CD4-positive, alpha-beta T cell treated with Interleukin-15 for 4 hours (primary cell): ENCODE results near the gene IFNA5.

Experiments
- DNase-seq: peaks from one replicate; pipeline ENCODE4 v3.0.0-alpha.2; 2020; ENCODE audit warnings: low spot score

Gene IFNA5

DNA sequence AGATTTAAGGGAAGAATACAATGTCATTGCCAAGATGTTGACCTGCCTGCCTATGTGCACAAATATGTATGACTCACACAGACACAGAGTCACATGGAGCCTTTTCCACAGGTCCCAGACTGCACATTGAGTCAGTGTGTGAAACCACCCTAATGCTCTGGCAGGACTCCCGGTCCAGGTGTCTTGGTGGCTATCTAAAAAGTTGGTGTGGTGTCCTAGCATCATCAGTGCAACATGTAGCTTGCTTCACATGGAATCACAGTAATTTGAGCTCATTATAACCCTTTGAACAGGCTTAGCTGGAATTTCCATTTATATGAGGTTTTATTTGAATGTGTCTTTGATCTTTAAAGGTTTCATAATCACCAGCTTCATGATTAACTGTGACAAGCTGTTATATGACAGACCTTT is 10.7 kb downstream of the IFNA5 start:
- no peak for DNase-seq

DNA sequence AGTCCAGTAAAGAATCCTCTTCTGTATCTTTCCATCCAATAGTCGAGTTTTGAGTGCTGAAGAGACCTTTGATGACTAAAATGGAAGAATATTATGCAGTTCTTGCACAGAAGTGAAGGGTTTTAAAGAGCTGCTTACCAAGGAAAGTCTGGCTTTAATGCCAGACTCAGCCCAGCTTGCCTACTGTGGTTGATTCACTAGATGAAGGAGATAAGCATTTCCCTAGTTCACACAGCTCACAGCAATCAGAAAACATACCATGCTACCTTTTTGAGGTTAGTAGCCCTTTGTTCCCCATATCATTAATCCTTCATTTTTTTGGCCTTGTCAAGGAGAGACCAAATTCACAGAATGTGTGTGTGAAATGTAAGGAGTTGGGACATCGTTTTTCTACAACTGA is 15.3 kb downstream of the IFNA5 start:
- DNase-seq: no peak

DNA sequence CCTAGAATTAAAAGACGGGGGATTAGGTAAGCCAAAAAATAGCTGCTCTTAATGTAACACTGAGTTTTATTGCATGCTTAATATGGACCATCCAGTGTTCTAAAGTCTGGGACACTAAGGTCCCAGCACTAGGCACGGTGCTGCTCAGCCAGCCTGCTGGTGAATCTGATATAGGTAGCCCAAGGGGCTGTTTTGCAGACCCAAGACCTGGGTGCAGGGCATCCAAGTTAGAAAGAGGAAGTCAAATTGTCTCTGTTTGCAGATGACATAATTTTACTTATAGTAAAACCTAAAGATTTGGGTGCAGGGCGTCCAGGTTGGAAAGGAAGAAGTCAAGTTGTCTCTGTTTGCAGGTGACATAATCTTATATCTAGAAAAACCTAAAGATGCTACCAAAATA is 17.8 kb downstream of the IFNA5 start:
- no peak for DNase-seq

GRCh38 chr9:21286659-21287058 is 18.5 kb downstream of the IFNA5 start:
- no peak for DNase-seq

DNA sequence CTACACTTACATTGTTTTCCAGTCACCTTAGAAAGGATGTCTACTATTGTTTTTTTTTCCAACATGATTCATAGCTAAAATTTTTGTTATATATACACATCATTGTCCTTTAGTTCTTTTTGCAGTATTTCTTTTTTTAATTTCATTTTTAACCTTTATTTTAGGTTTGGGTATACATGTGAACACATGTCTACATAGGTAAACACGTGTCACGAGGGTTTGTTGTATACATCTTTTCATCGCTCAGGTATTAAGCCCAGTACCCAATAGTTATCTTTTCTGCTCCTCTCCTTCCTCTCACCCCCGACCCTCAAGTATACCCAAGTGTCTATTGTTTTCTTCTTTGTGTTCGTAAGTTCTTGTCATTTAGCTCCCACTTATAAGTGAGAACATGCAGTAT is 19.0 kb downstream of the IFNA5 start:
- DNase-seq: no peak

DNA sequence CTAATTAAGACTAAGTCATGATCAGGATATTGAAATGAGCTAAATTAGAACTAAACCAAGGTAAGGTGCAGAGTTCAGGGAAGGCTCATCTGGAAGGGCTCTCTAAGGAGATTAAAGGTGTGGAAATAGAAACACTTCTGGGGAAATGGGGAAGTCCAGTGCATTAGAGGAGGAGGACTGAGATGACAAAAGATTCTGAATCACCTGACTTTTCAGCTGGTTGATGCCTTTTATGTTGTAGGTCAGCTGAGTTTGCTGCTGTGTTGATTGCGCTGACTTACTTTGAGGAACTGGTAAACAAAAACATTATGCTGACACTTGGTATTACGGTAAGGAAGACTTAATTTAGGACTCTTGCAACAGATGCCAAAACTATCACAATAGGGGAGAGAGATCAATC is 23.8 kb downstream of the IFNA5 start:
- no peak for DNase-seq

DNA sequence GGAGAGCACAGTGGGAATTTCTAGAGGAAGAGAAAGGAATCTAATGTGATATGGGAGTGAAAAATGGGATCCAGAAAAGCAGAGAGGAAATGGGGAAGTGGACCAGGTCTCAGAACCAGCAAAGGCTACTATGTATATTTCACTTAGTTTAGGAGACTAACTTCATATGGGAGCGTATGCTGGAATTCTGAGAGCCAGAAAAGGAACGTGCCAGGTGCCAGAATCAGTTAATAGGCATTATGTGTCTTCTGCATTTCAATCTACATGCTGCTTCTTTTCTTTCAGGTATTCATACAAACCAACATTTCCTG is 36.8 kb downstream of the IFNA5 start:
- DNase-seq: no peak

GRCh38 chr9:21267485-21268346 is 37.4 kb downstream of the IFNA5 start:
- no peak for DNase-seq

DNA sequence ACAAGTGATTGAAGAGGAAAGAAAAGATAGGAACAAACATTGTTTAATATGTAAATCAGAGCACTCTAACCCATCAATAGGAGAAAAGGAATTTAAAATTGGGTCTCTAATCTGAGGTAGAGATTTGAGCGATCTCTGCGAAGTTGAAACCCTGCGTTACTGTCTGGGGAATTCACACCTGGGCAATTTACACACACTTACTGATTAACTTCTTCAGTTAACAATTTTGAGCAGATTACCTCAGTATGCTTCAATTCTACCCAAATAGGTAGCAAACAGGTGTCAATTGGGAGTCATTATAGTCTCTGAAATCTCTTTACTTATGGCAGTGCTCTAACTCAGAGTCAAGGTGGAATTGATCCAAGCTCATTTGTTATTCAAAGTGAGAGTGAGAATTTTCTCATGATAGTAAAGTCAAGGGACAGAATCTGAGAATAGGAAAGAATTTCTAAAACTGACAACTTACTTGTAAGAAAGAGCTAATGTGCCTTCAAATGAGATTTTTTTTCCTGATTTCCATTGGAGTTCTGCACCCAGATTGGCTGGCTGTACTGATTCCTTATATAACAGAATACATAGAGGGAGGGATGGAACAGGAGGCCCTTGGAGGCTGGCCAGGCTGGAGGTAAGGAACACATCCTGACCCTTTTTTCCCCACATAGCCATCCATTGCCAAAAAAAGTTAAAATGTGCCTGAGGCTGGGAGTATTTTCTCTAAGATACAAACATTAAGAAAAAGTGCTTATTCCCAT is 38.2 kb downstream of the IFNA5 start:
- no peak for DNase-seq

GRCh38 chr9:21265421-21266189 is 39.5 kb downstream of the IFNA5 start:
- DNase-seq: no peak

DNA sequence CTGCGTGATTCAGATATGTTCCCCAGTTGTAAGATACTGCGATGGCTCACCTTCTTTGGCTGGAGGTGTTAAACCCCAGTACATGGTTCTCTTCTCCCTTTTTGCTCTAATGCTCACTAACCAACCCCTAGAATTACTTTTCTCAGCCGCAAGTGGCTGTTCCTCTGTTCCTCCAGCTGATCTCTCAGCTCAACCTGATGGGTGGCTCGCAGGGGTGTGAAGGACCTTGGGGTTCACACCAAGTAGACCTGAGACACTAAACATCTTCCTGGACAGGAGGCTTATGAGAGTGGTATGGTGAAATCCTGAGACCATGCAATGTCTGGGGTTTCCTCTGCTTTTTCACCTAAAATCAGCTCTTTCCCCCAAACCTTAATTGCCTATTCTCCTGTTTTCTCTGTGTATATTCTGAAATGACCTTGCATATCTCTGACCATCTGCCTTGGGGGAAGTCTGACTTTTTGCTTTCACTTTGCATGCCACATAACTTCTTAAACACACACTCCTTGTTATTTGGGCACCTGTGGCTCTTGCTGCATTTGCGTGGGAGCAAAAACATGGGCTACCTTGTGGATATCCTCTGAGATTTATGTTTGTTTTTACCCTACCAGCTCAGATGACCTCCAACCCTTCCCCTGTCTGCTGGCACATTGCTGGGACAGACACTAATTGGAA is 49.4 kb downstream of the IFNA5 start:
- DNase-seq: no peak
